GM21423 (cell line): Measurements from ENCODE around the gene FAM53A.

Experiments
- ATAC-seq: cut with Tn5 transposase; IDR thresholded peaks from one replicate; pipeline ENCODE4 v1.9.1; 2021; ENCODE audit warnings: mild to moderate bottlenecking, moderate library complexity; ENCODE audit not compliant: unreplicated experiment

FAM53A gene, protein sequence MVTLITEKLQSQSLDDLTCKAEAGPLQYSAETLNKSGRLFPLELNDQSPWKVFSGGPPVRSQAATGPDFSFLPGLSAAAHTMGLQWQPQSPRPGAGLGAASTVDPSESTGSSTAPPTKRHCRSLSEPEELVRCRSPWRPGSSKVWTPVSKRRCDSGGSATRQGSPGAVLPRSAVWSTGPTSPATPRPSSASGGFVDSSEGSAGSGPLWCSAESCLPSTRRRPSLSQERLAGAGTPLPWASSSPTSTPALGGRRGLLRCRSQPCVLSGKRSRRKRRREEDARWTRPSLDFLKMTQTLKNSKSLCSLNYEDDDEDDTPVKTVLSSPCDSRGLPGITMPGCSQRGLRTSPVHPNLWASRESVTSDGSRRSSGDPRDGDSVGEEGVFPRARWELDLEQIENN

GRCh38 chr4:1683736-1684505 is at the start of gene FAM53A:
Gene FAM53A (minus strand): TSS chr4:1684313. CDS start chr4:1668741, 15,572 bp downstream.
- peak; percentile 86 for ATAC-seq

GRCh38 chr4:1732911-1733310 is 48.8 kb upstream of the FAM53A start:
- ATAC-seq, result no peak

DNA sequence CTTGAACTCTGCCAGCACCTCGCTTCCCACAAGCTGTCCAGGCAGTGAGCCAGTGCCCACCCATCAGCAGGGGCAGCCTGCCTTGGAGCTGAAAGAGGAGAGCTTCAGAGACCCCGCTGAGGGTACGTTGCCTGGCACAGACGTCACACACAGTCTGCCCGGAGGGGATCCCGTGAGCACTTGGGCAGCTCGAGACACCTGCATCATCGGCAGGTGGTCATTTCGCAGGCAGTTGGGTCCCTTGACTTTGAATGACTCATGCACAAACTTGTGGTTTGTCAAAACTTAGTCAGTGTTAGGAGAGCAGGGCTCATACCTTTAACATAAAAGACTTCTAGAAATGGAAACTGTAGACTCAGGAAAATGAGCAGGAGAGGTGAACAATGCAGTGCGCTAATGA is 47.1 kb upstream of the FAM53A start:
- ATAC-seq, result no peak

- no peak for ATAC-seq
Measured at GRCh38 chr4:1730532-1731135, 46.5 kb upstream of the FAM53A start.

DNA sequence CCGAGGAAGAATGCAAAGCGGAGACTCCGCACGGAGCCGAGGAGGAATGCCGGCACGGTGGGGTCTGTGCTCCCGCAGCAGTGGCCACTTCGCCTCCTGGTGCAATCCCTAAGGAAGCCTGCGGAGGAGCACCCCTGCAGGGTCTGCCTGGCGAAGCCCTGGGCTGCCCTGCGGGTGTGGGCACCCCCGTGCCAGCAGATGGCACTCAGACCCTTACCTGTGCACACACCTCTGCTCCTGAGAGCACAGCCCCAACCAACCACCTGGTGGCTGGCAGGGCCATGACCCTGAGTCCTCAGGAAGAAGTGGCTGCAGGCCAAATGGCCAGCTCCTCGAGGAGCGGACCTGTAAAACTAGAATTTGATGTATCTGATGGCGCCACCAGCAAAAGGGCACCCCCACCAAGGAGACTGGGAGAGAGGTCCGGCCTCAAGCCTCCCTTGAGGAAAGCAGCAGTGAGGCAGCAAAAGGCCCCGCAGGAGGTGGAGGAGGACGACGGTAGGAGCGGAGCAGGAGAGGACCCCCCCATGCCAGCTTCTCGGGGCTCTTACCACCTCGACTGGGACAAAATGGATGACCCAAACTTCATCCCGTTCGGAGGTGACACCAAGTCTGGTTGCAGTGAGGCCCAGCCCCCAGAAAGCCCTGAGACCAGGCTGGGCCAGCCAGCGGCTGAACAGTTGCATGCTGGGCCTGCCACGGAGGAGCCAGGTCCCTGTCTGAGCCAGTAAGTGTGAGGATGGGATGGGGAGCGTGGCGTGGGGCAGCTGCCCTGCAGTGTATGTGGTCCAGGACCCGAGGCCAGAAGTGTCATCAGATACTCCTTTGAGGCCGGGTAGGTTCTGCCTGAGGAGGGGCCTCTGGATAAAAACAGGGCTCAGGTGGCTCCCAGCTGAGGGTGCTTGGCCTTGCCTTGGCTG is 44.2 kb upstream of the FAM53A start:
- ATAC-seq, result no peak

GRCh38 chr4:1727117-1728031 is 43.3 kb upstream of the FAM53A start:
- ATAC-seq, result no peak

GRCh38 chr4:1726146-1726934 is 42.2 kb upstream of the FAM53A start:
- ATAC-seq, result no peak

DNA sequence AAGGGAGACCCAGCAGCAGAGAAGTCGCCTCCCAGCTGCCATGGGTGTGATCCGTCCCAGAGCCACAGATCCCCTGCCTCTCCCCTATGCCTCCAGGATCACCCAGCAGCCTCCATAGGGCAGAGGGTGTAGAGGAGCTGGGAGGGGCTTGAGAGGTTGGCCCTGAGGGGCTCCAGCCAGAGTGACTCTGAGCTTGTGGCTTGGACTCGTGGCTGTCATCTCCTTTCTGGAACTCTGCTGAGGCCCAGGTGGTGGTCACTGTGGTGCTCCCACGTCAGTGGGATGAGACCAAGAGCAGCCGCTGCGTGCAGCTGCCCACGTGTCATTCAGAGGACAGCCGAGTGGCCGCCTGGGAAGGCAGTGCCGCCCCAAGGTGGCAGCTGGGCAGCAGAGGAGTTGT is 41.4 kb upstream of the FAM53A start:
- no peak for ATAC-seq

DNA sequence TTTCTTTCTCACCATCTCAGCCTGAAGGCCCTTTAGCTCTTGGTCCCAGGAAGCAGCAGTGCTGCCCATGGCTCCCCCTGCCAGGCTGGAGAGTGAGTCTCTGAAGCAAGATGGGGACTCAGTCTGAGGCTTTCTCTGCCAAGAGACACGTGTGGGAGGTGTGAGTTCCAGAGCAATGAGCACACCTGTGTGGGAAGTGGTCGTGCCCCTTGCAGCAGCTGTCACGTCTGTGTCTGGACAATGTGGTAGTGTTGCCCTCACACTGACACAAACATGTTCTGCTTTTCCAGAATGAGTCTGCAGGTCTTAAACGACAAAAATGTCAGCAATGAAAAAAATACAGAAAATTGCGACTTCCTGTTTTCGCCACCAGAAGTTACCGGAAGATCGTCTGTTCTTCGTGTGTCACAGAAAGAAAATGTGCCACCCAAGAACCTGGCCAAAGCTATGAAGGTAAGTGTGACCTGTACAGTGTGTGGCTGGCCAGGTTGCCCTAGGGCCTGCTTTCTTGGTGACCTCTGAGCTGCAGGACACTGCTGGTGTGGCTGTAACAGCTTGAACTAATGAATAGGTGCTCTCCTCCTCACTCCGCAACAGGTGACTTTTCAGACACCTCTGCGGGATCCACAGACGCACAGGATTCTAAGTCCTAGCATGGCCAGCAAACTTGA is 39.2 kb upstream of the FAM53A start:
- no peak for ATAC-seq

- ATAC-seq, result no peak
Measured at GRCh38 chr4:1722551-1723118, 38.5 kb upstream of the FAM53A start.

DNA sequence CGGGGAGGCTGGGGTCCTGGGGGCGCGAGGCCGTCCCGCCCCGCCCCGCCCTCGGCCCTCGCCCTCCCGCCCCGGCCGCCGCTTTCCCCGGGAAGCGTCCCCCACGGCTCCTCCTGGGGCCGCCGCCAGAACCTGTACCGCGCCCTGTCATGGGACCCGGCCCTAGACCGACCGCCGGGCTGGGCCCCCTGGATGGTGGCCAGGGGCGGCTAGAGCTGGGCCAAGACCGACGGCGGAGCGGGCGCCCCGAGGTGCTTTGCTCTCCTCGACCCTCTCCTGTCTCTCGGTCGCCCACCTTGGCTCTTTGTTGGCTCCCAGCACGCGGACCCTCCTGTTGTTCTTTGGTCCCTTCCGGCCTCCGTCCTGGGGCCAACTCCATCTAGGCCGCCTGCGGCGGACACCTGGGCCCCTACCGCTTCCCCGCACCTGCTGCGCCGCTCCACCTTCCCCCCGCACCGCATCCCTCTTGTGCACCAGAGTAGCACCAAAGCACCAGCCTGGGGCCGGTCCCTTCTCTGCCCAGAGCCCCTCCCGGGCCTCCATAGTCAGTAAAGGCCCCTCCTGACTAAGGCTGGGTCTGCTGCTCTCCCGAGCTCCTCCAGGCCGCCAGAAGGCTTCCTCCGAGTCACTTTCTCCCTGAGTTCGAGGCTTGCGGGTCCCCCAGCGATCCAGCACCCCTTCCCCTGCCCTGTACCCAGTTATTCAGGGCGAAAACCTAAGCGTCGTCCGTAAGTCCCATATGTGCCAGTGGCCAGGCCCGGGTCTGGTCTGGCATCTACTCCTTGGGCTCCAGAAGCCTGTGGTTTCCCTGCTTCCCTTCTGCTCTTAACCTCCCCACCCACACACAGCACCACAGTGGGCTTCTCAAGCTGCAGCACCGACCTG is 37.8 kb upstream of the FAM53A start:
- ATAC-seq, result no peak

GRCh38 chr4:1721003-1721665 is 37.0 kb upstream of the FAM53A start, which contains the start of the genes TACC3 and TMEM129:
Gene TACC3 (plus strand): TSS chr4:1721521. CDS start chr4:1723422, 1,901 bp downstream.
Gene TMEM129 (minus strand): TSS chr4:1721323. CDS start chr4:1720837, 486 bp downstream.
- peak; percentile 75 for ATAC-seq

GRCh38 chr4:1720163-1720983 is 36.3 kb upstream of the FAM53A start:
- peak; percentile 11 for ATAC-seq

GRCh38 chr4:1718095-1718850 is 34.2 kb upstream of the FAM53A start:
- ATAC-seq, result no peak
